Measurements from ENCODE around the gene GPRC5A.

- no peak for TF ChIP-seq USF2 (IDR thresholded peaks at IDR 0.05; ENCODE audit: borderline replicate concordance, low read depth, low read length)
- no peak for TF ChIP-seq ZSCAN29 (IDR thresholded peaks at IDR 0.05)
- TF ChIP-seq STAT3 (IDR thresholded peaks at IDR 0.05; ENCODE audit: low read depth, low read length), result no peak
- TF ChIP-seq CTCF (IDR thresholded peaks at IDR 0.05 in 2 of 3, conservative IDR thresholded peaks at IDR 0.05 in 1 of 3; ENCODE audit: control insufficient read depth in 2 of 3, extremely low read depth in 1 of 3, insufficient read depth in 1 of 3, low read depth in 3 of 3, low read length in 3 of 3), result no peak
- no peak for TF ChIP-seq CEBPB (IDR thresholded peaks at IDR 0.05; ENCODE audit: borderline replicate concordance in 1 of 2, low read depth in 2 of 2, low read length in 2 of 2)
- TF ChIP-seq NFYB (IDR thresholded peaks at IDR 0.05; ENCODE audit: insufficient read depth, low read depth, low read length), result no peak
Measured at GRCh38 chr12:12947902-12948301, 56.5 kb downstream of the GPRC5A start.

Data from GM12878 (cell line).